ENCODE results near the gene PRKG1. TPM values are rescaled to one million over a fixed set of nuclear protein-coding genes. Genes with fewer than 3 reads are reported as not detected.

PRKG1 gene
- polyA plus RNA-seq, 3 donors, result not detected

DNA sequence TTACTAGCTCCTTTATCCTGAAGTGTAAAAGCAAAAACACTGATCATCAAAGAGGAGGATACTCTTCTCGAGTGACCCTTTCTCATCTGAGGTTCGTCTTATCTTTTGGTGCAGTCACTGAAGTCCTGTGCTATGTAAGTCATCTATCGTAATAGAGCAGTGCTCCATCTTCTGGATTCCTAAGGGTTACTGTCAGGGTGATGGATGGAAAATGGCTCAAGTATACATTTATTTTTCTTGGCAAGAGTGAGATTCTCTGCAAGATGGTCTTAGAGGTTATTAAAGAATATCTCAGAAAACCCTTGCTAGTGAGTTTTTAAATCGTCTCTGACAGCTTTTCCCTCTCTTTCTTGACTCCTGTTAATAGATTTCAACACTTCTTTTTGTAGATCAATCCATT lies 12.4 kb downstream of the PRKG1 start:
- Histone ChIP-seq H3K9me3 (replicated peaks in 1 of 2; ENCODE audit: control insufficient read depth in 1 of 2, insufficient read depth in 1 of 2, low read length in 2 of 2) (no peaks in the 10 kb centered on the region), H3K79me2 (ENCODE audit: insufficient read depth, low read length) (no peaks in the 10 kb centered on the region), H3K4me3 (replicated peaks in 1 of 3; ENCODE audit: low read depth in 2 of 3, low read length in 3 of 3) (no peak overlapping the region), H3K4me2 (replicated peaks; ENCODE audit: extremely low read depth, low read length, poor library complexity, severe bottlenecking) (no peak overlapping the region), H3K27ac (ENCODE audit: low read depth in 1 of 2, low read length in 2 of 2) (no peak overlapping the region), H3K4me1 (ENCODE audit: control insufficient read depth in 1 of 2, insufficient read depth in 2 of 2, low read length in 2 of 2) (no peaks in the 10 kb centered on the region), H3K9ac (ENCODE audit: insufficient read depth, low read length, poor library complexity, severe bottlenecking) (no peak overlapping the region), H2AFZ (ENCODE audit: insufficient read depth, low read depth, low read length, poor library complexity, severe bottlenecking) (no peak overlapping the region), H3K27me3 (ENCODE audit: control insufficient read depth in 2 of 2, insufficient read depth in 2 of 2, low read length in 2 of 2) (no peaks in the 10 kb centered on the region), H3K36me3 (replicated peaks in 1 of 2; ENCODE audit: control insufficient read depth in 1 of 2, insufficient read depth in 2 of 2, low read length in 2 of 2) (no peaks in the 10 kb centered on the region), H4K20me1 (ENCODE audit: insufficient read depth, low read length) (no peaks in the 10 kb centered on the region)
- H3K4me3 Mint-ChIP-seq, result no peak overlapping the region
- no peaks in the 10 kb centered on the region for H3K9me3 Mint-ChIP-seq
- no peaks in the 10 kb centered on the region for H3K36me3 Mint-ChIP-seq
- WGBS (ENCODE audit: insufficient coverage), result 90% methylated on average over 2 of the region's 4 CpGs
- TF ChIP-seq, protein P1, sequence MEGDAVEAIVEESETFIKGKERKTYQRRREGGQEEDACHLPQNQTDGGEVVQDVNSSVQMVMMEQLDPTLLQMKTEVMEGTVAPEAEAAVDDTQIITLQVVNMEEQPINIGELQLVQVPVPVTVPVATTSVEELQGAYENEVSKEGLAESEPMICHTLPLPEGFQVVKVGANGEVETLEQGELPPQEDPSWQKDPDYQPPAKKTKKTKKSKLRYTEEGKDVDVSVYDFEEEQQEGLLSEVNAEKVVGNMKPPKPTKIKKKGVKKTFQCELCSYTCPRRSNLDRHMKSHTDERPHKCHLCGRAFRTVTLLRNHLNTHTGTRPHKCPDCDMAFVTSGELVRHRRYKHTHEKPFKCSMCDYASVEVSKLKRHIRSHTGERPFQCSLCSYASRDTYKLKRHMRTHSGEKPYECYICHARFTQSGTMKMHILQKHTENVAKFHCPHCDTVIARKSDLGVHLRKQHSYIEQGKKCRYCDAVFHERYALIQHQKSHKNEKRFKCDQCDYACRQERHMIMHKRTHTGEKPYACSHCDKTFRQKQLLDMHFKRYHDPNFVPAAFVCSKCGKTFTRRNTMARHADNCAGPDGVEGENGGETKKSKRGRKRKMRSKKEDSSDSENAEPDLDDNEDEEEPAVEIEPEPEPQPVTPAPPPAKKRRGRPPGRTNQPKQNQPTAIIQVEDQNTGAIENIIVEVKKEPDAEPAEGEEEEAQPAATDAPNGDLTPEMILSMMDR (IDR thresholded peaks at IDR 0.05), result no peak
- no peaks in the 10 kb centered on the region for H3K4me1 Mint-ChIP-seq
- intact Hi-C loops (cut with micrococcal nuclease), result no loop called here
- H3K27me3 Mint-ChIP-seq (ENCODE audit: low read depth in 3 of 3), result peaks cover 0 to 4% (median 0%) of the 10 kb centered on the region in 3 donors
- no peak for DNase-seq
- no peak overlapping the region for H3K27ac Mint-ChIP-seq

DNA sequence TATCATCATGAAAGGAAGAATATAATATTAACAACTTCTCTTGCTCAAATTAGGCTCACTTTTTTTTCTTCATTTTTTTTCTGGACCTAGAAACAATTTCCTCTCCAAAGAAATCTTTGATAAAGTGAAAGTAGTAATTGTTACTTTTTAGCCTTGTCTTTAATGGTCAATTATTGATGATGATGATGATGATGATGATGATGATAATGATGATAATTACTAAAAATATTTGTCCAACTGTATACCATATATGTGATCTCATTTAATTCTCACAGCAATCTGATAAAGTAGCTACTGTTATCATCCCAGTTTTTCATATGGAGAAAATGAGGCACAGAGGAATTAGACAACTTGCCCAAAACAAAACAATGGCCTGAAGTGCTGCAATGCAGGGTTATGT lies 12.8 kb downstream of the PRKG1 start:
- Histone ChIP-seq H3K79me2 (ENCODE audit: insufficient read depth, low read length) (no peaks in the 10 kb centered on the region), H3K4me3 (replicated peaks in 1 of 3; ENCODE audit: low read depth in 2 of 3, low read length in 3 of 3) (no peak overlapping the region), H4K20me1 (ENCODE audit: insufficient read depth, low read length) (no peaks in the 10 kb centered on the region), H3K9me3 (replicated peaks in 1 of 2; ENCODE audit: control insufficient read depth in 1 of 2, insufficient read depth in 1 of 2, low read length in 2 of 2) (no peaks in the 10 kb centered on the region), H3K4me1 (ENCODE audit: control insufficient read depth in 1 of 2, insufficient read depth in 2 of 2, low read length in 2 of 2) (no peaks in the 10 kb centered on the region), H3K36me3 (replicated peaks in 1 of 2; ENCODE audit: control insufficient read depth in 1 of 2, insufficient read depth in 2 of 2, low read length in 2 of 2) (no peaks in the 10 kb centered on the region), H3K4me2 (replicated peaks; ENCODE audit: extremely low read depth, low read length, poor library complexity, severe bottlenecking) (no peak overlapping the region), H3K27ac (ENCODE audit: low read depth in 1 of 2, low read length in 2 of 2) (no peak overlapping the region), H3K27me3 (ENCODE audit: control insufficient read depth in 2 of 2, insufficient read depth in 2 of 2, low read length in 2 of 2) (no peaks in the 10 kb centered on the region), H3K9ac (ENCODE audit: insufficient read depth, low read length, poor library complexity, severe bottlenecking) (no peak overlapping the region), H2AFZ (ENCODE audit: insufficient read depth, low read depth, low read length, poor library complexity, severe bottlenecking) (no peak overlapping the region)
- Mint-ChIP-seq H3K27me3 (ENCODE audit: low read depth in 3 of 3) (peaks cover 0 to 4% (median 0%) of the 10 kb centered on the region in 3 donors), H3K36me3 (no peaks in the 10 kb centered on the region), H3K4me1 (no peaks in the 10 kb centered on the region), H3K27ac (no peak overlapping the region), H3K4me3 (no peak overlapping the region), H3K9me3 (no peaks in the 10 kb centered on the region)
- no peak for DNase-seq
- intact Hi-C loops (cut with micrococcal nuclease), result no loop called here
- TF ChIP-seq, protein P1 (IDR thresholded peaks at IDR 0.05), result no peak
